Stimulated activated CD4-positive, alpha-beta T cell treated with anti-CD3 and anti-CD28 coated beads, Interleukin-2, amount 100 ng/mL, for 48 hours (primary cell): ENCODE results near the gene CASR.

Experiments
- DNase-seq, 2 donors: peaks; one replicate each; pipeline ENCODE4 v3.0.0-alpha.2; 2020

The CASR gene

DNA sequence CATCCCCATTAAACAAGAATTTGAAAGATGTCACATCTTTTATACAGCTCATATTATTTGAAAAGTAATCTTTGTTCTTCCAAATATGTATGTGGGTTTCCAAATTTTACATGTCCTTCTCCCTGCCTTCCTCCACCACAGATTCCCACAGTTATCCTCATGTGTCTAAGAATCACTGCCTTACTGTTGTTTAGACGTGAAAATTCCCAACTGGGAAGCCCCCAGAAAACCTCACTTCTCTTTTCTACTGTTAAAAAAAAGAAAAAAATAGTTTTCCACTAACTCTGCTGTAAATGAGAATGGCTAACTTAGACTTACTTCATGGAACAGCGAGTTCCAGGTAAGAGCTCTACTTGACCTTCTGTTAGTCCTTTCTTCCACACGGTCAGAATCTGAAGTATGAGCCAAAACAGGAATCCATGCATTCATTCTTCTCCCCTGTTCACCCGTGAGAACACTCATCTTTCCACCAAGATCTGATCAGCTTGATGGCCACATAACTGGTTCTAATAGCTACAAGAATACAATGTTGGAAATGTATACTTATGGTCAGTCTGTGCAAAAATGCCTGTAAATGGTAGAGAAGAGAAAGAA is 123.7 kb downstream of the CASR start:
- no peak for DNase-seq

DNA sequence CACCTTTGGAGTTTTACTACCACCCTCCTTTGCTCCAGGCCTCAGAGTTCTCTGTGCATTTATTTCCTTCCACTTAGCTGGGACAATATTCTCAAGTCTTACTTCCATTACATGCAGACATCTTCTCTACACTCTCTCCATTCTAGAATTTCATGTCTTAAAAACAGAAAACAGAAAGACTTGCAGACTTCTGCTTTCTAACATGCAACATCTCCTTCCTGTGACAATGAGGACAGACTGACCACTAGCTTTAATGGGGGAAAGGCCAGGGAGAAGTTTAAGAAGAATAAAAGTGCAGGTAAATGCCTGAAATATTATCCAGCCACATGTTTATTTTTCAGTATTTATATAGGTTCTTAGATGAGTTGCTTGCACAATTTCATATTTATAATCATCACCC is 124.5 kb downstream of the CASR start:
- no peak for DNase-seq

DNA sequence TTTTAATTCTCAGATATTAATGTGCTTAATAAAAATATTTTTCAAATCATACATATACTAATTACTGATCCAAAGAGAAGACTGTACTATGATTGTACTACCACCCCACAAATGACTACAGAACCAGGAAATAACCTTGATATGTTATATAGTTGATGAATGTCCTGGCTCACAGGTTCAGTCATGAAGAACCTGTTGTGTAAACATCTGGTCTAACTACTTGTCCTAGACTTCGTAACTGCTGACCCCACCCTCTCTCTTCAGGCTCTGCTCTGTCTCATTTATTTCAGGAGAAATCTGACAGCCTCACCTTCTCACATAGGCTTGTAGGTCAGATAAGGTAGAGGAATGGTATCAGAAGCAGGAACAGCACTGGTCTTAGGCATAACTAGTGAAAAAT is 126.9 kb downstream of the CASR start:
- DNase-seq: no peak

DNA sequence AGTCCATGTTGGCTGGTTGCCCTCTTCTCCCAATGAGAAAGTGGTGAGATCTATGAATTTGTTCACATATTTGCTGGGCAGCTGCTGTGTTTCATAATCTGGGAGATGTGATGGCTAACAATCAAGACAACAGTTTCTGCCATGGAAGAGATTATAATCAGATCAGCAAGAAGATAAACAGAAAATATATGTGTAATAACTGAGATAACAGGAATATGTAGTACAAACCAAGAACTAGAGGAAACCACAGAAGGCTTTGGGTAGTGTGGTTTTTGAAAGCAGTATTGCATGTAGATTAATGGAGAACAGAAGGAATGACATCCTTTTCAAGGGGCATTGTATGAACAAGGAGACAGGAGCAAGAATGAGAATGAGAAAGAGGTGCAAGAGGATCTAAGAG is 129.4 kb downstream of the CASR start:
- DNase-seq: no peak

DNA sequence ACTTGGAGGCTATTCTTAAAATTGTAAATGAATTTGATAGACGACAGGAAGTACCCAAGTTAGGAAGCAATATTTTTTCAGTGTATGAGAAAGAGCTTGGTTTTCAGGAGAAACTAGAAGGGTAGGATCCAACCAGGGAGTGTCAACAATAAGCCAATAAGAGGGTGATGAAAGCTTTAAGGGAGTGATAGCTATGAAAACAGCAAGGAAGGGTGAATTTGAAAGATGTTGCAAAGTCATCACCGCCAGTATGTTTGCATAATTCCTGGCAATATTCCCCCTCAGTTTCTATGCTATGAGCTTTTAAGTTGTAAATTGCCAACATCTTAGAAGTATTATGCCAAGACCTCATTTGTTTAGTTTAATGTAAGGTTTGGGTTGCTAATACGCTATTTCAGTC is 129.8 kb downstream of the CASR start:
- no peak for DNase-seq

DNA sequence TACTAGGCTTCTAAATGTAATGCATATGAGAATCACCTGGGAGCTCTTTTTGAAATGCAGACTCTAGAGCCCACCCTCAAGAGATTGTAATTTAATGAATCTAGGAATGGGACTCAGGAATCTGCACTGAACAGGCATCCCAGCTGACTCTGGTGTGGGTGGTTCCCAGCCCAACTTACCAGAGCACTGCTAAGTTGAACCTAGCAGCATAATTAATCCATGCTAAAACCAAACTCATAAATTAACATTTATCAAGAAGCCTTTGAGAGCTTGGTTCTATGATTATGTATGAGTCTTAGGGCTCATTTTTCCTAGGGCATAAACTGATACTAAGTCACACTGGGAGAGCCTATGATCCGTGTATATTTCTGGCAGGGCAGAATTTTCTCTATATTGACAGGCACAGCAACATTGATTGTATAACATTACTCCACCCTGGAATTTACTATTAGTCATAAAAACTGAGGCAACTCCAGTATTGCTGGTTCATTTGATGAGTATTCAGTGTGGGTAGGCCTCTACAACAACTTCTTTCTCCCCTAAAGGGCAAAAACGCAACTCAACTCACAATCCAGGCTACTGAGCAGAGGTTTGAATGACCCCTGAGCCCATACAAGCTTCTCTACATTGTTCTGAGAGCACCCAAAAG is 130.9 kb downstream of the CASR start:
- DNase-seq: no peak

DNA sequence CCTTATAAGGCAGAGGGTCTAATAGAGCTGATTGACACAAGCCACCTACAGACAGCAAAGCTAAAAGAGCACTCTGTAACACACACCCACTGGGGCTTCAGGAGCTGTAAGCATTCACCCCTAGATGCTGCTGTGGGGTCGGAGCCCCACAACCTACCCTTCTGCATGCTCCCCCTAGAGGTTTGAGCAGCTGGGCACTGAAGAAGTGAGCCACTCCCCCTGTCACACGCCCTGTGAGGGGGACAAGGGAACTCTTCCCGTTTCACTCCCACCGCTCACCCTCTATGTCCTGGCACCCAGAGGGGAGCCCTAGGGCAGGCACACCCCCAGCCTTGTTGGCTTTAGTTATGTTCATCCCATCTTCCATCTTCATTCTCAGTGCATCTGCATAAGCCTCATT is 132.2 kb downstream of the CASR start:
- DNase-seq: no peak

DNA sequence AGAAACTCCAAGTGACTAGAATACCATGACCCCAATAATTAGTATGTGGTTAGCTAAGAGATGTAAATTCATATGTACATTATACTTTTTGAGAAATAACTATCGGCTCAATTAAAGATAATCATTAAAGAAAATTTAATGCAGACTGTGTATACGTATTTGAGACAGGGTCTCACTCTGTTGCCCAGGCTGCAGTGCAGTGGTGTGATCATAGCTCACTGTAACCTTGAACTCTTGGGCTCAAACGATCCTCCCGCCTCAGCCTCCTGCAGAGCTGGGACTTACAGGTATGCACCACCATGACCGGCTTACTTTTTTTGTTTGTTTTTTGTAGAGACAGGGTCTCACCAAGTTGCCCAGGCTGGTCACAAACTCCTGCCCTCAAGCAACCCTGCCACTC is 132.9 kb downstream of the CASR start:
- DNase-seq: no peak

DNA sequence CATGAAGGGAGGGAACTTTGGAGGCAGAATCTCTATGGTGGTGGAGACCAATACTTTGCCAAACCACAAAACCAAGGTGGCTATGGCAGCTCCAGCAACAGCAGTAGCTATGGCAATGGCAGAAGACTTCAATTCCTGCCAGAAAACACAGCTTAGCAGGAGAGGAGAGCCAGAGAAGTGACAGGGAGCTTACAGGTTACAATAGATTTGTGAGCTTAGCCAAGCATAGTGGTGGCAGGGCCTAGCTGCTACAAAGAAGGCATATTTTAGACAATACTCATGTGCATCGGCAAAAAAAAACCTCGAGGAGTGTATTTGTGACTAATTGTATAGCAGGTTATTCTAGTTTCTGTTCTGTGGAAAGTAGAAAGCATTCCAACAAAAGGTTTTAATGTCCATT is 135.2 kb downstream of the CASR start:
- no peak for DNase-seq

DNA sequence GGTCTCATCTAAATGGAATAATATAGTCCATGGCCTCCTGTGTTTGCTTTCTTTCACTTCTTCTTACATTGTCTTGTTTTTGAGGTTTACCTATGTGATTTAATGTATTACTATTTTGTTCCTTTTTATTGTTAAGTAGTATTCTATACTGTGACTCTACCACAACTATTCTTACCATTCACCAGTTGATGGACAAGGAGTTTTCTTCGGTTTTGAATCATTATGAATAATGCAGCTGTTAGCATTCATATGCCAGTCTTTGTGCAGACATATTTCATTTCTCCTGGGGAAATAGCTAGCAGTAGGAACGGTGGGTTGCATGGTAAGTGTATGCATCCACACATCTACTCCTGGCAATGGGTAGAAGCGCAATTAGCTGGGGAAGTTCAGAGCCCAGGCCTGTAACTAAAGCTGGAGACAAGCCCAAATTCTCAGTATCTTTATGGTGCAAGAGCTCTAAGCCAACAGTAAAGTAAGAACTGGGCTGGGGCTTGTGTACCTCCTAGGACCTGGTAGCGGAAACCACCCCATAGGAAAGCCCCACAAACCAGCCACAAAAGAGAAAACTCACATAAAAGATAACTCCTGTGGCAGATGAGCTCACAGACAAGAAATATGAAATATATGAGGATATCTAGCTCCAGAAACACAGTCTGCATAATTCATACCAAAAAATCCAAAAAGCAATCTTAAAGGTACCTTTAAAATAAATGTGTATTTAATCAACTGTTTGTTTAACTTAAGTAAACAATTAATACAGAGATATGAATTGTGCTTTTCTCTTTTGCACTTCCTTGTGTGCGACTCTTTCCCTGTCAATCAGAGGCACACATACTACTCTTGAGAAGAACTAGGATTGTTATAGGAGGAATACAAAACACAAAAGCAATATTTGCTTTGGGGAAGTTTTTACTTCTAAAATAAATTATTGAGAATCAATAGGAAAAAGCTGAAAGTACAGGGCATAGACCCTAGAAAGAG is 138.9 kb downstream of the CASR start:
- no peak for DNase-seq

DNA sequence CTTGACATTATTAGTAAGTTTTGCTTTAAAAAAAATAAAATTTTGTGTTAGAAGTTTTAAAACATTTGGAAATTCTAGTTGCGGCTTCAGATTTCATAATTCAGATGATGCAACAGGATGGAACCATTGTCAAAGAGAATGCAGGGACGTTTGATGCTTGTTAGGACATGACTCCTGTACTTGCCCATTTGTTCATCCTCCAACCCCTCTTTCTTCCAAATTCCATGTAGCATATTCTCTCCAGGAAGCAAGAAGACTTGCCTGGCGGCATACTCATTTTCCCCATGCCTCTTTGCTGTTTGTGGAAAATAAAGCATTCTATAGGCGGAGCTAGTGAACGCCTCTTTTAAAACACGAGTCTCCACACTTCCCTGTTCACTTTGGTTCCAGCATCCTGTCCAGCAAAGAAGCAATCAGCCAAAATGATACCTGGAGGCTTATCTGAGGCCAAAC is 141.4 kb downstream of the CASR start, which contains the start of gene CSTA:
CSTA (plus strand) TSS at position 378 of the 453 bp plus-strand sequence; CDS start at position 423, 45 bp downstream.
- no peak for DNase-seq

DNA sequence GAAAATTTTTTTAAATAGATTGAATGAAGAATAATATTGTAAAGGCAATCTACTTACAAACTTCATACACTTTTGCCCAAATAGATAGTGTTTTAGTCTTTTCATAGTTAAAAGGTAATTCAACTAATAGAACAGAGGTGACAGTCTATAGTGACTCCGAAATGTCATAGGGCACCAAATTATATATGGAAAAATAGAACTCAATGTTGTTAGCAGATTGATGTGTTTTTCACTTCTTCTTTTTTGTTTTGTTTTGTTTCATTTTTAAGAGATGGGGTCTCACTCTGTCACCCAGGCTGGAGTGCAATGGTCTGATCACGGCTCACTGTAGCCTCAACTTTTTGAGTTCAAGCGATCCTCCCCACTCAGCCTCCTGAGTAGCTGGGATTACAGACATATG is 142.3 kb downstream of the CASR start:
- no peak for DNase-seq

DNA sequence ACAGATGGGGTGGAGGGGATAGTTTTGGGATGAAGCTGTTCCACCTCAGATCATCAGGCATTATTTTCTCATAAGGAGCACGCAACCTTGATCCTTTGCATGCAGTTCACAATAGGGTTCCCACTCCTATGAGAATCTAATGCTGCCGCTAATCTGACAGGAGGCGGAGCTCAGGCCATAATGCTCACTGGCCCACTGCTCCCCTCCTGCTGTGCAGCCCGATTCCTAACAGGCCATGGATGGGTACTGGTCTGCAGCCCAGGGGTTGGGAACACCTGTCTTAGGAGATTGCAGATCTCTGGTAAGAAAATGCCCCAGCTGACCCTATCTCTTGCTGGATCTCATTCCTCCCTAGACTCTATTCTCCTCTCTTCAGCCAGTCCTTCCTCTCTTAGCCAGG is 148.4 kb downstream of the CASR start:
- no peak for DNase-seq

DNA sequence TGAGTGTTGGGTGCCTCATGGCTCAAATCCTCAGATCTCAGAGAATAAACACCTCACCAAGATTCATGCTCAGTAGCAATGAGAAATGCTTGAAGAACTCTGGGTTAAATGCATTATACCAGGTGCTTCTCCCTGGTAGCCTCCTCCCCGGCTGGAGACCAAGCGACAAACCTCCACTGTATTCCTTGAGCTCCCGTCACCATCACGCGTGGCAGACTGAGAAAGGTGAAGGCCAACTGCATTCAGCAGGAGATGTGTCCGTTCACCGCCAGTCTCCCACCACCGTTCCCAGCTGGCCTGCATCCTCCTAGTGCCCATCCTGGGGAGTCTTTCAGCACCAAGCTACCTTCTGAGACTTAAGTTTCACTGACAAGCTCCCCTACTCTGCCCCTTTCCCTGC is 149.1 kb downstream of the CASR start:
- no peak for DNase-seq
